HUES6 (cell line): Measurements from ENCODE around the gene ERMAP.

Experiments
- H3K27ac ChIP-seq: 2 replicates; pipeline ENCODE4 v1.7.0; 2013; ENCODE audit warnings: low read depth, mild to moderate bottlenecking, low read length, inconsistent platforms
- H3K27me3 ChIP-seq: 2 replicates; pipeline ENCODE4 v1.6.1; 2013; ENCODE audit warnings: low read length; ENCODE audit not compliant: control insufficient read depth, insufficient read depth
- H3K36me3 ChIP-seq: 2 replicates; pipeline ENCODE4 v1.6.1; 2013; ENCODE audit warnings: low read length; ENCODE audit not compliant: control insufficient read depth, insufficient read depth
- H3K4me1 ChIP-seq: 2 replicates; pipeline ENCODE4 v1.6.1; 2013; ENCODE audit warnings: low read length; ENCODE audit not compliant: control insufficient read depth, insufficient read depth
- H3K4me3 ChIP-seq: 2 replicates; pipeline ENCODE4 v1.5.1; 2013; ENCODE audit warnings: low read depth, low read length
- H3K9ac ChIP-seq: one replicate; pipeline ENCODE4 v1.6.1; 2013; ENCODE audit warnings: mild to moderate bottlenecking, low read length
- H3K9me3 ChIP-seq: 2 replicates; pipeline ENCODE4 v1.6.1; 2013; ENCODE audit warnings: low read depth, low read length; ENCODE audit not compliant: control insufficient read depth, insufficient read depth

ERMAP gene

GRCh38 chr1:42816585-42817439 lies at the start of gene ERMAP, which contains the start of gene SVBP:
Gene ERMAP (plus strand): TSS chr1:42817122. CDS start chr1:42830449, 13,327 bp downstream.
Gene SVBP (minus strand): TSS chr1:42817397. CDS start chr1:42816544, 853 bp downstream.
- H3K4me3 ChIP-seq, result peak within 1 kb of the TSS; percentile 99
- H3K9ac ChIP-seq, result peak within 1 kb of the TSS; percentile 98
- H3K27ac ChIP-seq, result peak within 1 kb of the TSS; percentile 99
- no peaks in the 10 kb centered on the region for H3K27me3 ChIP-seq
- H3K4me1 ChIP-seq, result peaks cover 18% of the 10 kb centered on the region
- no peaks in the 10 kb centered on the region for H3K9me3 ChIP-seq
- no peaks in the 10 kb centered on the region for H3K36me3 ChIP-seq

- peak overlapping the region; percentile 62; the same call in 1 of the 2 replicates for H3K27ac ChIP-seq
Measured at GRCh38 chr1:42767510-42768000, 49.4 kb upstream of the ERMAP start.

GRCh38 chr1:42768172-42768571 lies 48.8 kb upstream of the ERMAP start:
- 0 out of 2 replicates have a peak, but pooled peaks cover 6% of the 10 kb centered on the region for H3K36me3 ChIP-seq
- H3K4me1 ChIP-seq, result peaks cover 9% of the 10 kb centered on the region
- H3K4me3 ChIP-seq, result peak overlapping the region; percentile 80
- H3K9ac ChIP-seq, result peak overlapping the region; percentile 85
- no peak overlapping the region for H3K27ac ChIP-seq
- H3K9me3 ChIP-seq, result no peaks in the 10 kb centered on the region
- no peaks in the 10 kb centered on the region for H3K27me3 ChIP-seq

More at GRCh38 chr1:42767510-42768000, 49.4 kb upstream of the ERMAP start:
- H3K36me3 ChIP-seq, result 0 out of 2 replicates have a peak, but pooled peaks cover 5% of the 10 kb centered on the region
- peak overlapping the region; percentile 85 for H3K9ac ChIP-seq
- no peaks in the 10 kb centered on the region for H3K27me3 ChIP-seq
- peaks cover 9% of the 10 kb centered on the region for H3K4me1 ChIP-seq
- H3K4me3 ChIP-seq, result peak overlapping the region; percentile 80
- H3K9me3 ChIP-seq, result no peaks in the 10 kb centered on the region

- Histone ChIP-seq H3K27ac (no peak overlapping the region), H3K36me3 (peaks cover 19% of the 10 kb centered on the region), H3K4me1 (peaks cover 4% of the 10 kb centered on the region; the same call in 1 of the 2 replicates), H3K9me3 (no peaks in the 10 kb centered on the region), H3K9ac (no peak overlapping the region), H3K27me3 (no peaks in the 10 kb centered on the region), H3K4me3 (no peak overlapping the region)
Measured at GRCh38 chr1:42769811-42770210, 47.1 kb upstream of the ERMAP start.

- Histone ChIP-seq H3K27ac (no peak overlapping the region), H3K4me1 (no peaks in the 10 kb centered on the region), H3K9me3 (no peaks in the 10 kb centered on the region), H3K4me3 (no peak overlapping the region), H3K36me3 (peaks cover 51% of the 10 kb centered on the region), H3K27me3 (no peaks in the 10 kb centered on the region), H3K9ac (no peak overlapping the region)
Measured at GRCh38 chr1:42773420-42773819, 43.5 kb upstream of the ERMAP start.

GRCh38 chr1:42774928-42775526 lies 41.9 kb upstream of the ERMAP start:
- H3K27me3 ChIP-seq, result no peaks in the 10 kb centered on the region
- H3K36me3 ChIP-seq, result peaks cover 65% of the 10 kb centered on the region
- no peak overlapping the region for H3K4me3 ChIP-seq
- H3K27ac ChIP-seq, result no peak overlapping the region
- H3K9ac ChIP-seq, result no peak overlapping the region
- H3K9me3 ChIP-seq, result no peaks in the 10 kb centered on the region
- H3K4me1 ChIP-seq, result no peaks in the 10 kb centered on the region

- Histone ChIP-seq H3K9ac (no peak overlapping the region), H3K27me3 (no peaks in the 10 kb centered on the region), H3K4me1 (no peaks in the 10 kb centered on the region), H3K36me3 (peaks cover 76% of the 10 kb centered on the region), H3K4me3 (no peak overlapping the region), H3K27ac (no peak overlapping the region), H3K9me3 (no peaks in the 10 kb centered on the region)
Measured at GRCh38 chr1:42776502-42776901, 40.4 kb upstream of the ERMAP start.

GRCh38 chr1:42777852-42778251 lies 39.1 kb upstream of the ERMAP start:
- Histone ChIP-seq H3K4me3 (no peak overlapping the region), H3K9me3 (no peaks in the 10 kb centered on the region), H3K4me1 (no peaks in the 10 kb centered on the region), H3K27me3 (no peaks in the 10 kb centered on the region), H3K36me3 (peaks cover 83% of the 10 kb centered on the region), H3K27ac (no peak overlapping the region), H3K9ac (no peak overlapping the region)

GRCh38 chr1:42779725-42780124 lies 37.2 kb upstream of the ERMAP start:
- no peaks in the 10 kb centered on the region for H3K27me3 ChIP-seq
- H3K27ac ChIP-seq, result no peak overlapping the region
- H3K9me3 ChIP-seq, result no peaks in the 10 kb centered on the region
- H3K4me1 ChIP-seq, result no peaks in the 10 kb centered on the region
- H3K36me3 ChIP-seq, result peaks cover 77% of the 10 kb centered on the region
- no peak overlapping the region for H3K4me3 ChIP-seq
- no peak overlapping the region for H3K9ac ChIP-seq

- no peaks in the 10 kb centered on the region for H3K9me3 ChIP-seq
- peaks cover 72% of the 10 kb centered on the region for H3K36me3 ChIP-seq
- no peaks in the 10 kb centered on the region for H3K4me1 ChIP-seq
- no peak overlapping the region for H3K4me3 ChIP-seq
- no peak overlapping the region for H3K9ac ChIP-seq
- no peak overlapping the region for H3K27ac ChIP-seq
- H3K27me3 ChIP-seq, result no peaks in the 10 kb centered on the region
Measured at GRCh38 chr1:42780176-42780575, 36.7 kb upstream of the ERMAP start.

GRCh38 chr1:42783092-42783491 lies 33.8 kb upstream of the ERMAP start:
- Histone ChIP-seq H3K27ac (no peak overlapping the region), H3K9me3 (no peaks in the 10 kb centered on the region), H3K36me3 (peaks cover 47% of the 10 kb centered on the region), H3K4me1 (no peaks in the 10 kb centered on the region), H3K4me3 (no peak overlapping the region), H3K9ac (no peak overlapping the region), H3K27me3 (no peaks in the 10 kb centered on the region)
